ENCODE data around the gene WDR35.
"Not testable (repeated sequence)": the region's sequence is repeated elsewhere in the genome, so short reads cannot be mapped to it uniquely, and the experiment has no call there.

WDR35 gene

GRCh38 chr2:19933351-19933981 lies 56.4 kb downstream of the WDR35 start:
- DNase-seq, result no peak

GRCh38 chr2:19932928-19933327 lies 57.0 kb downstream of the WDR35 start:
- DNase-seq, result no peak

GRCh38 chr2:19929226-19929625 lies 60.7 kb downstream of the WDR35 start:
- DNase-seq, result no peak

GRCh38 chr2:19927816-19928215 lies 62.1 kb downstream of the WDR35 start:
- DNase-seq, result not testable (repeated sequence)

GRCh38 chr2:19924526-19924925 lies 65.4 kb downstream of the WDR35 start:
- DNase-seq, result not testable (repeated sequence)

- DNase-seq, result not testable (repeated sequence)
These were observed 67.7 kb downstream of the WDR35 start for GRCh38 chr2:19922188-19922587.

- no peak for DNase-seq
These were observed 73.4 kb downstream of the WDR35 start for GRCh38 chr2:19916385-19916950.

- DNase-seq, result no peak
These were observed 75.5 kb downstream of the WDR35 start for GRCh38 chr2:19914266-19914975.

GRCh38 chr2:19911808-19912509 lies 77.9 kb downstream of the WDR35 start:
- DNase-seq, result no peak

GRCh38 chr2:19902216-19902740 lies 87.6 kb downstream of the WDR35 start:
- no peak for DNase-seq

GRCh38 chr2:19901442-19902215 lies 88.3 kb downstream of the WDR35 start, which contains the start of gene TTC32:
TTC32 (minus strand) TSS chr2:19901983; CDS start chr2:19901854, 129 bp downstream.
- peak; percentile 89 for DNase-seq

- DNase-seq, result no peak
These were observed 88.9 kb downstream of the WDR35 start for GRCh38 chr2:19900931-19901441.

GRCh38 chr2:19899985-19900930 lies 89.6 kb downstream of the WDR35 start:
- peak; percentile 6 for DNase-seq

- DNase-seq, result no peak
These were observed 91.1 kb downstream of the WDR35 start for GRCh38 chr2:19898592-19899329.

- no peak for DNase-seq
These were observed 92.2 kb downstream of the WDR35 start for GRCh38 chr2:19897623-19898245.

GRCh38 chr2:19895535-19895934 lies 94.4 kb downstream of the WDR35 start:
- DNase-seq, result no peak

- no peak for DNase-seq
These were observed 95.6 kb downstream of the WDR35 start for GRCh38 chr2:19894134-19894792.

GRCh38 chr2:19893520-19894133 lies 96.3 kb downstream of the WDR35 start:
- no peak for DNase-seq

- not testable (repeated sequence) for DNase-seq
These were observed 97.9 kb downstream of the WDR35 start for GRCh38 chr2:19891971-19892370.
